ENCODE data around the gene ATP8A2.
A peak's percentile ranks its signal among the peaks of the same experiment; 100 is the strongest.

The ATP8A2 gene

DNA sequence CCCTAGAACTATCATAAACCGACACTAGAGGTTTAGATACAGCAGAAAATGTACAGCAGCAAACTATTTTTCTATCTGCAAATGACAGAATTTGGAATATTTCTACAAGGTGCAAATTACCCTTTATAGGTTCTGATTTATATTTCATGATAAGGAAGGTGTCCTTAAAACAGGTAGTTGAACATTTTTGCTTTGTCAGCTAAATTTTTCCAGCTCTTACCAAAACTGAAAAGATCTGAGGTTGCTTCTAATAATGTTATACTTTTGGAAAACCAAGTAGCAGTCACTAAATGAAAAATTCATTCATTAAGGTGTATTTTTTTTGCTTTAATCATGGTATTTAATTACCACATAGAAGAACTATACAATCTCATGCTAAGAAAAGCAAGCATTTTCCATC lies 671.0 kb downstream of the ATP8A2 start:
- DNase-seq (ENCODE audit: low read depth): no peak
- TF ChIP-seq, protein P1, sequence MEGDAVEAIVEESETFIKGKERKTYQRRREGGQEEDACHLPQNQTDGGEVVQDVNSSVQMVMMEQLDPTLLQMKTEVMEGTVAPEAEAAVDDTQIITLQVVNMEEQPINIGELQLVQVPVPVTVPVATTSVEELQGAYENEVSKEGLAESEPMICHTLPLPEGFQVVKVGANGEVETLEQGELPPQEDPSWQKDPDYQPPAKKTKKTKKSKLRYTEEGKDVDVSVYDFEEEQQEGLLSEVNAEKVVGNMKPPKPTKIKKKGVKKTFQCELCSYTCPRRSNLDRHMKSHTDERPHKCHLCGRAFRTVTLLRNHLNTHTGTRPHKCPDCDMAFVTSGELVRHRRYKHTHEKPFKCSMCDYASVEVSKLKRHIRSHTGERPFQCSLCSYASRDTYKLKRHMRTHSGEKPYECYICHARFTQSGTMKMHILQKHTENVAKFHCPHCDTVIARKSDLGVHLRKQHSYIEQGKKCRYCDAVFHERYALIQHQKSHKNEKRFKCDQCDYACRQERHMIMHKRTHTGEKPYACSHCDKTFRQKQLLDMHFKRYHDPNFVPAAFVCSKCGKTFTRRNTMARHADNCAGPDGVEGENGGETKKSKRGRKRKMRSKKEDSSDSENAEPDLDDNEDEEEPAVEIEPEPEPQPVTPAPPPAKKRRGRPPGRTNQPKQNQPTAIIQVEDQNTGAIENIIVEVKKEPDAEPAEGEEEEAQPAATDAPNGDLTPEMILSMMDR (IDR thresholded peaks at IDR 0.05; ENCODE audit: insufficient read depth, low read depth, low read length, missing control alignments): no peak
- no peak overlapping the region for H3K4me3 ChIP-seq (ENCODE audit: low read length)

DNA sequence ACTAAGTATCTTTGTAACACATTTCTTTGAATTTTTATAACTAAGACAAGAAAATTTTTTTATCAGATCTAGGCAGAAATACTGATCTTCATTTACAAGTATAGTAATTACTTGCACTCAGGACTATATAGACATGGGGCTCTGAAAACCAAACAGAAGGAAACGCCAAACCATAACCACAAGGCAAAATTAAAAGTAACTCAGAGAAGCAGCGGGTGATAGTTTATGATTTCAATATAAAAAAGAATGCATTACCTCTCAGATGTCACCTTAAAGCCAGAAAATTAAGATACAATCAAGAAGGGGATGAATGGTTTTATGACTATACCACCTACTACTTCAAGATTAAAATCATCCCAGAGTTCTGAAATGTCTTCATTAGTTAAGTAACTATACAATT lies 673.4 kb downstream of the ATP8A2 start:
- no peak for DNase-seq (ENCODE audit: low read depth)
- TF ChIP-seq, protein P1 (IDR thresholded peaks at IDR 0.05; ENCODE audit: insufficient read depth, low read depth, low read length, missing control alignments): no peak
- no peak overlapping the region for H3K4me3 ChIP-seq (ENCODE audit: low read length)

- H3K4me3 ChIP-seq (ENCODE audit: low read length): no peak overlapping the region
- TF ChIP-seq, protein P1 (IDR thresholded peaks at IDR 0.05; ENCODE audit: insufficient read depth, low read depth, low read length, missing control alignments): no peak
- no peak for DNase-seq (ENCODE audit: low read depth)
Observed at GRCh38 chr13:26046639-26047038, 674.9 kb downstream of the ATP8A2 start.

- H3K4me3 ChIP-seq (ENCODE audit: low read length): no peak overlapping the region
- TF ChIP-seq, protein P1 (IDR thresholded peaks at IDR 0.05; ENCODE audit: insufficient read depth, low read depth, low read length, missing control alignments): no peak
- DNase-seq (ENCODE audit: low read depth): no peak
Observed at GRCh38 chr13:26047040-26047439, 675.3 kb downstream of the ATP8A2 start.

- TF ChIP-seq, protein P1 (IDR thresholded peaks at IDR 0.05; ENCODE audit: insufficient read depth, low read depth, low read length, missing control alignments): no peak
- no peak overlapping the region for H3K4me3 ChIP-seq (ENCODE audit: low read length)
- no peak for DNase-seq (ENCODE audit: low read depth)
Observed at GRCh38 chr13:26048741-26049140, 677.0 kb downstream of the ATP8A2 start.

DNA sequence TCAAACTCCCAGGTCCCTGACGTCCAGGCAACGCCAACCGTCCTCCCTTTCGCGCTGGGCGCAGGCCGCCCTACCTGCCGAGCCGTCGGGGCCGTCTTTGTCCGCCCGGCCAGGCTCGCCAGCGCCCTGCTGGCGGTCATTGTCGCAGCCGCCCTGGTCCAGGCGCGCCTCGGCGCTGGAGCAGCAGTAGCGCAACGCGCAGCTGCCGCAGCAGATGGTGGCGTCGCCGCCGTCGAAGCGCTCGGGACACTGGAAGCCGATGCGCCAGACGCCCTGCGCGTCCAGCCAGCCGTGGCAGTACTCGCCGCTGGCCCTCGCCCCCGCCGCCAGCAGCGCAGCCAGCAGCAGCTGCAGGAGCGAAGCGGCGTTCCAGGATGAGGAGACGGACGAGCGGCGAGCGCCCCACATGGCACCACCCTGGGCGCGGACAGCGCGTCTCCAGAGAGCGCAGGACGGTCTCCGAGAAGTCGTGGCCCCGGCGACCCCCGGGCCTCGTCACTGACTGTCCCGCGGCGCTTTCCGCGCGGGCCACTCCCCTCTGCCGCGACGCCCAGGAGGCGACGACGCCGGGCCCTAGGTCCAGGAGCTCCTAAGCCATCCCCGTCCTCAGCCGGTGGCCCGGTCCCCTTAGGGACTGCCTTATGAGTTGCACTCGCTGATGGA lies 678.9 kb downstream of the ATP8A2 start:
- no peak overlapping the region for H3K4me3 ChIP-seq (ENCODE audit: low read length)
- TF ChIP-seq, protein P1 (IDR thresholded peaks at IDR 0.05; ENCODE audit: insufficient read depth, low read depth, low read length, missing control alignments): no peak
- DNase-seq (ENCODE audit: low read depth): peak; percentile 37

DNA sequence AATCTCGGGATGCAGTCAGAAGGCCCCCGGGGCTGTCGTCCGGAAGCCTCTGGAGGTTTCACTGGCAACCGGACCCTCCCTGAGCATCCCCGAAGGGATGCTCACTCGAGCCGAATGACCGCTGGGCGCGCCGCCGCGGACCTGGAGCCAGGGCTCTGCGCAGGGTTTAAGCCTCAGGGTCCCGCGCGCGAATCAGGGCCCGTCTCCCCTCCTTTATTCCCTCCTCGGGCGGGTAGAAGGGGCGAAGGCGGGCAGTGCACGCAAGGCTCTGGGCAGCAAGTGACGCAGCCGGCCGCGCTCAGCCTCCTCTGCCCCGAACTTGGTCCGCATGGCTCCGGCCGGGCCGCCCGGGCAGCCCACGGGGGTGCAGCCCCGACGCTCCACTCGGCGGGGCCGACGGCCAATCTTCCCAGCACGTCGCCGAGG lies 679.5 kb downstream of the ATP8A2 start:
- H3K4me3 ChIP-seq (ENCODE audit: low read length): no peak overlapping the region
- peak; percentile 14 for DNase-seq (ENCODE audit: low read depth)
- TF ChIP-seq, protein P1 (IDR thresholded peaks at IDR 0.05; ENCODE audit: insufficient read depth, low read depth, low read length, missing control alignments): no peak
